HG03520 (cell line): ENCODE data around the gene KCNJ16.

Experiments used
- ATAC-seq: cut with Tn5 transposase; IDR thresholded peaks from one replicate; pipeline ENCODE4 v1.9.1; 2021; ENCODE audit warnings: mild to moderate bottlenecking, moderate library complexity; ENCODE audit not compliant: unreplicated experiment

Gene KCNJ16

DNA sequence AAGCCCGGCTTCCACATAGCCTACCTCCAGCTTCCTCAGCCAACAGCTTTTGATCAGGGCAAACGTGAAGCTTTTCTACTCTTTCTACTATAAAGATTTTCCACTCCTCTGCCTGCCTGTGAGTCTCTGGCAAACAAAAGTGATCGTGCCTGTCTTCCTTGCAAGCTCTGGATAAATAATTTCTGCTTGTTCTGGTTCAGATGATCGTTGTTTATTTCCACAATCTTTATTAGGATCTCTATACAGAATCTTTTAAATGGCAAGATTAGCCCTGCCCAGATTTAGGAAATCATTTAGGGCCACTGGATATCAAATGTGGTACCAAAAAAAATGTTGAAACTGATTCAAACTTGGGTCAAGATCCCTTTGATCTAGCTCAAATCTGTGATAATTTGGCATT is 20.4 kb downstream of the KCNJ16 start:
- ATAC-seq, result no peak

DNA sequence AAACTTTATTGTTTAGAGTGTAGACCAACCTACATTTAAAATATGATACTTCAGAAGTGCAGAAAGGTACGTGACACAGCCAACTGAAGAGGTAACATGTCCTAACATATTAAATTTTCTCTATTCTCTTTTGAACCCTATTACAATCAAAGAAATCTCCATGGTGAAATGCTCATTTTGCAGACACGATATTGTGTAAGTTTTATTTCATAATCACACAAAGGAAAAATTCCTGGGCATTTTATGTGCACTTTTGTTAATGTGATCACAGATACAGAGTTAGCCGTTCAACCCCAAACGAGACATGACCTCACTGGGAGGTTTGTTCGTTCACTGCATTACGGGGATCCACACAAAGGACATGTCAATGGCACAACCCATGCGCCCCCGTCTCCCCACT is 21.8 kb downstream of the KCNJ16 start:
- ATAC-seq, result no peak

DNA sequence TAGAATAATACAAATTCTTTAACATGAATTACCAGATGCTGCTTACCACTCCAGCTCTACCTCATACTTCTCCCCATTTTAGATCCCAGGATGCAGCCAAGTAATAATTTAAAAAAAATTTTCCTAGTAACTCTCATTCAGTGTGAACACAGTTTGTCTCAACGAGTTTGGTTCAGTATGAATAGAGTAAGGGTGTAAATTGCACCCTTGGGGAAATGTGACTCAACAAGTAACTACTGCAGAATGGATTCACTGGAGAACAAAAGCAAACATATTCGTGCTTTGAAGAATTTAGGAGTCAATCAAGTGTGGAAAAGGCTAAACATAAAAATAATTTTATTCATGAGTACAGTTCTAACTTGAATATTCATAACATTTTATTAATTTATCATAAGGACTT is 23.0 kb downstream of the KCNJ16 start:
- ATAC-seq, result no peak

DNA sequence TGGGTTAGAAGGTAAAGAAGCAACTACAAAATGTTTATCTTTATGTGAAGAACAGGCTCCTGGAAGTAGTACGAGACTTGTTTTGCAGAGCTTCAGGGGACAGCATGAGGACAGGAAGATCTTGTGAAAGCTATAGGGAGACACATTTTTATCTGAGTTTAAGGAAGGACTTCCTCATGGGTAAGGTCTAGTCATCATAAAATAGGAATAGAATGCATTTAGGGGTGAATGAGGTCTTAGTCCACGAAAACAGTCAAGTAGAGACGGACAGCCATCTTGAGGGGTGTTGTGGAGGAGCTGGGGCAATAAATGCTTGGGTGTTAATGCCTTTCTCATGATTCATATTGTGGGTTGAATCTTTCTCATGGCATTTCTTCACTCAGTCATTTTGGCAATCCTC is 24.3 kb downstream of the KCNJ16 start:
- ATAC-seq, result no peak

DNA sequence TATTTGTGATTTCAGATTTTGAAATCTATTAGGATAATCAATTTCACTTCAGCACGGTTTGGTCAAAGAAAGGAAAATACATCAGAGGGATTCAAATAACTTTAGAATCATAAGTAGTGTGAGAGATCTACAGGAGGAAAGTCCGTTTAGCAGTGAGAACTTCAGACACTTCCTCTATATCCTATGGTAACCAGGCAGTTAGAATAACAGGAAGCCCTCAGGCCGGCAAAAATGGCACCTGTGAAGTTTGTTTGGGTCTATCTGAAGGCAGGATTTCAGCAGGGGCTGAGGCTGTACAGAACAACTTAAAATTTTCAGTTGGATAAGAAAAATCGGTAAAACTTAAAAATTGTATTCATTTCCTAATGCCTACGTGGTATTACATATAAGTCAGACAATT is 24.9 kb downstream of the KCNJ16 start:
- ATAC-seq, result no peak

DNA sequence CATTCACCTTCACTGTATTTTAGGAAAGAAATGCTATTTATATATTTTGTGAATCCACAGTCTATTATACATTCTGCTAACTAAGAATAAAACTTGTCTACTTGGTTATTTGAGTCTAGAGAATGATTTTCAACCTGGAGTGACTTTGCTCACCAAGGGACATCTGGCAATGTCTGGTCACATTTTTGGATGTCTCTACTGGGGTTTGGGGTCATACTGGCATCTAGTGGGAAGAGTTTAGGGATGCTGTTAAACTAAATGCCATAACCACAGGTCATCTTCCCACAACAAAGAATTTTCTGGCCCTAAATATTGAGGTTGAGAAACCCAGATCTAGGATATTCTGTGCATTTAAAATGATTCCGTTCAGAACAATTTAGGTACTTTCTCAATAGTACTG is 26.0 kb downstream of the KCNJ16 start:
- no peak for ATAC-seq

DNA sequence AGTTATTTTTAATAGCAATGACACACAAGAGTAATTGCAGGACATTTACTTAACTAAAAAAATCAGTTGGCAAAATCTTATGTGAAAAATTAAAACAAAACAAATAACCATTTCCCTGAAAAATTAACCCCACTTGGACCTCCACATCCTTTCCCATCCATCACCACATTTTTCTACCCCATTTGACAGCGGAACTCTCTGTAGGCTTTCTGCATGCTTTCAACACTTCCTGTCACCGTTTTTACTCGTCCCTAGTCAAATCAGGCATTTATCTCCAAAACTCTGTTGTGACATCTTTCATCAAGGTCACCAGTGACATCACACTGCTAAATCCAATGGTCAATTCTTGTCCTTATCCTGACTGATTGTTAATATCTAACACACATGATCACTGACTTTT is 27.5 kb downstream of the KCNJ16 start:
- no peak for ATAC-seq

DNA sequence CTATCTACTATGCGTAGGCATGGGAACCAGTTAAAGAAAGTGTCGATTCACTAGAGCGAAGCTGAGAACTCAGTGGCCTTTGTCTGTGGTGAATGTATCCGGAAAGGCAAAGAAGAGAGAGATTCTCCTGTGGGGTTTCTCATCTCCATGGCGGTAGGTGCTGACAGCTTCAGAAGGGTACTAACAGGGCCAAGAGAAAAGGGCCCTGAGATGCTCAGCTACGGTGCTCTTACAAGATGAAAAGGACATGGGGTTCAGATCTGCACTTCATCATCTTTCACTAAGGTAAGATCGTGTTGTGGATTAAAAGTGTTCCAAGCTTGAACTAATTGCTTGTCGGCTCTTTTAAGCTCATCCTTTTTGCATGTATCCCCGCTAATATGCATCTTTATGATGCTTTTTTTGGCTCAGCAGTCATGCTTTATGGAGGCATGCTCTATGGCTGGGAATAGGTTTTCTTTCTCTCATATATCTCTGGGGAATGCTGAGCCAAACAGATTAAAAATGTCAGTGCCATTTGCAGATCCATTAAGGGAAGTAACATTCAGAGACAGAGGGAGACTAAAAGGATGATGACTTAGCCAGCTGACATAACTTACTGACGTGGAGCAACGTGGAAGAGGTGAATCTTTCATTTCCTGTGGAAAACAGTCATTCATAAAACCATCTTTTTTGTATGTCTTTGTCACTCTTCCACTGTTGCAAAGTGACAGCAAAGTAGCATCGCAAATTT is 29.9 kb downstream of the KCNJ16 start:
- ATAC-seq, result no peak

DNA sequence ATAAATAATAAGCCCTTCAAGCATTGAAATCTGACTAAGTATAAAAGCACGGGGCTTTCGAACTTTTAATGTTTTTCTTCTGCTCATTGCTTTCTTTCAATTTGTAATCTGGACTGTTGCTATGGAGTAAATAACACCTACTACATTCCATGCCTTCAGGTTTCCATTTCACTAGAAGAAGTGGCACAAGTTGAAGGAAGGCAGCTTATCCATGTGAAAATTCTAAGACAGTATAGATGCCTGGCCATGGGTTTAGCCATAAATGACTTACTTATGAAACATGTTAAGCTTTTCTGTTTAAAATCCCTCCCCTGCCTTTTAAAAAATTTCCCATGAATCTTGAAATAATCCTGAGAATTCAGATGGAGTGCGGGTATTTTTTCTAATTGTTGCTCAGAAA is 30.6 kb downstream of the KCNJ16 start:
- no peak for ATAC-seq

DNA sequence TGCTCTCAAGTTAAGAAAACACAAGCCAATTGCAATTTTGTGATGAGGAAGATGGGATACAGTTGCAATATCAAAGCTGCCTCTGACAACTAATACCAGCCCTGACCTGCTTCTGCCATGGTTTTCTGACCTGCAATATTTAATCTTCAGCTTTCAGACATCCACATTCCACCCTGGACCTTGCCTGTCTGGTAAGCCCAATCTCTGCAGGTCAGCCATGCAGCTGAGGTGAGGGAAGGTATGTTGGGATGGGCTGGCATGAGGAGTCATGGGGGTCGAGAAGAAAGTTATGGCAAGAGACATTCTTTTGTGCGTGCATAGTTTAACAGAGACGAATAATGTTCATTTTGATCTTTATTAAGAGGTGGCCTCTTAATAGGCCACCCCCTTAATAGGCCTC is 31.5 kb downstream of the KCNJ16 start:
- no peak for ATAC-seq

DNA sequence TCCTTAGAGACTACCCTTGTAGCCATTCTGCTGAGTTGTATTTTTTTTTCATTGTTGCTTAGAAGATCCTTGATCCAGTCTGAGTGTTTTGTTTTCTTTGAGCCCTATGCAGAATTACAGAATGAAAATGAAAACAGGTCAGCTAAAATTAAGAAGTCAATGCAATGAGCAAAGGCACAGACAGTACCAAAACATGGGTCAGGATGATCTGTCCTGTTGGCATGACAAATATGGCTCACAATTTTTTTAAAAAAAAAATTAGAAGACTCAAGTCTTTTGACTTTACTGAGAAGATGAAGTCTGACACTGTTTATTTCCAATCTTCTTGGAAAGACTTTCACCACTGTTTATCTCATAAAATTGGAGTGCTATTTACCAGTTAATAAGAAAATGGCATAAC is 32.4 kb downstream of the KCNJ16 start:
- ATAC-seq, result no peak

DNA sequence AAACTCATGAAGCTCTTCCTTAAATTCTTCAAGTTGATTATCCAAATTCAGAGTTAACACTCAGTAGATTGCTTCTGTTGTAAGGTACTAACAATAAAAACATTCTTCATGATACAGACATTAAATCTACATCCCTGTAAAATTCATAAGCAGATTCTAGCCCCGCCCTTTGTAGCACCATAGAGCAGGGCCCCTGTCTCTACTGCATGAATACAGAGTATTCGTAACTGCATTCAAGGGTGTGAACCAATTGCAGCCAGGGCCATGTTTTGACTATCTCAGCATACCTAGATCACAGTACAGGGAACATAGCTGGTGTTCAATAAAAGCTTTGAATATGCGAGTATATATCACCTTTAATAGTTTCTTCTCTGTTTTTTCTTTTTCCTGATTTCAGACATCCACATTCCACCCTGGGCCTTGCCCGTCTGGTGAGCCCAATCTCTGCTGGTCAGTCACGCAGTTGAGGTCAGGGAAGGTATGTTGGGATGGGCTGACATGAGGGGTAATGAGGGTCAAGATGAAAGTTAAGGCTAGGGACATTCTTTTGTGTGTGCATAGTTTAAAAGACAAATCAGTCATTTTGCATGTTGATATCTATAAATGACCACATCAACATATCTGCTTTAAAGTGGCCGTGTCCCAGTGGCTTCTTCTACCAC is 33.0 kb downstream of the KCNJ16 start:
- ATAC-seq, result no peak

DNA sequence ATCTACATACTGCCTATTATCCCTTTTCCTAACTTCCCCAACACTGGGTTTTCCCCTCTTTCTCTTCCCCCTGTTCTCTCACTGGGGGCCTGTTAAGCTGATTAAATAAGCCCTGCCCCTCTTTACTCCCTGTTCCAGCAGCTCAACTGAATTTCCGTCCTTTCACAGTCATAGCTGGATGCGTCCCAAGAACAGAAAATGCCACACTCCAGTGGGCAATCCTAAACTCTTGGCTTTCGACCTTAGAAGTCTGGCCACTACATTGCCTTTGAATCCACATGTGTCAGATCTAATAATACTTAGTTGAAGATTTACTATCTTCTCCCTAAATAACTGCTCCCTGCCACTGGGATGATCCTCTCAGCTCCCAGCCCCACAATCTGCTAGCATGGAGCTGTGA is 34.5 kb downstream of the KCNJ16 start:
- no peak for ATAC-seq

DNA sequence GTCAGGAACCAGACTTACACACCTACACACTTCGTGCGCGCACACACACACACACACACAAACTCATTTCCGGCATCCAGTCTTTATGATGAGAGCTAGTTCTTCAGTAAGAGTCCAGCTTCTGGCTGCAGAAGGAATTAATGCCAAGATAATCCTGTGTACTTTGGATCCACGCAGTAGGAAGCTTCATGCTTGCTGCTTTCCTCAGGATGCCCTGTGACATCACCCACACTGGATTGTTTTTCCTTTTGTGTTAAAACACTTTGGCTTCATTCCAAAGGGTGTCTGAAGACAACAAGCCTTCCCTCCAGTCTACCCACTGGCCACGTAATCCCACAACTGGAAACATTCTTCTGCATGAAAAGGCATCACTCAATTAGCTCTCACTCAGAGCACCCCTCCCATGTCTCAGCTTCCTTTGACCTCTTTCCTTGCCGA is 35.4 kb downstream of the KCNJ16 start:
- no peak for ATAC-seq

DNA sequence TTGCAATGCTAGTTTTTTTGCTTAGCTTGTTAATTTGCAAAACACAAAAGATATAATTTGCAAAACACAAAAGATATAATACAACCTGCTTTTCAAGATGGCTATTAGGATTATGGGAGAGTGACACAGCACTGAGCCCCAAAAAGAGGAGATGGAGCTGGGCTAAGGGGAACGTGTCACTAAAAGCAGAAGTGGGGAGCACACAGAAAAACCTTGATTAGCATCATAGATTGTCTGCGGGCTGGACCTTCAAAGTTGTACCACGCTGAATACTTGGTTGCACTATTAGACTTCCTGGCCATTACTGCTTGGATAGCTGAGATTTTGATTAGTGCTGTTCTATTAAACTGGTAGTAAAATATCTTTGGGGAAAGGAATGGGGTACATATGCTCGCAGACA is 36.2 kb downstream of the KCNJ16 start:
- no peak for ATAC-seq

DNA sequence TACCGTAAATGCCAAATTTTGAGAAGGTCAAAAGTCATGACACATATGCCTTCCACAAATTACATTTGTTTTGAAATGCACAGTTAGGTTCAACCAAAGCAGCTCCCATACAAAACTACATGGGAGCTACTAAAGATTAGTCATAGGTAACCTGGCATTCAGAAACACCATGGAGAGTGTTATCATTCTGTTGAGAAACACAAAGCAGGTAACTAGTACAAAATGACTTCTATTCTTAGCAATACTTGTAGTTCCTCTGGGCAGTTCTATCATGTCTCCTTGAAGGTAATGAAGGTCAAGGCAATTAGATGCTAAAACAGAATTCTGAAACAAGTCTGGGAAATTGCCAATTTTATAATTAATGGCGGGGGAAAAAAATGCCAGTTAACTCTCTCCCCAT is 39.4 kb downstream of the KCNJ16 start:
- ATAC-seq, result no peak

DNA sequence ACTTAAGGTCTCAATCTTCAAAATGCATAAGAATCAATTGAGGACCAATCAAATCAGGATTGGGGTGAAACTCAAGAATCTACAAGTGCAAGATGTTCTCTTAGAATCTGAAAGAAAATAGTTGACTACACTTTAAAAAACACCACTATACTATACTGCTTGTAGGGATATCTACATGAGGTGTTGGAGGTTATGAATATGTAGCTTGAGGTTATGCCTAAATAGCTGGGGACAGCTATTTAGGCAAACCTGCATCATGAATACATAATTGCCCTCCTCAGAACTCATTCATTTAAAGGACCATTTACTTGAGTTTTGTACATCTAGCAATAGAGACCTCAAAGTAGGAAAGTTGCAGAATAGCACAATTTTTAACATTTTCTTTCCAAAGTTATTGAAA is 40.1 kb downstream of the KCNJ16 start:
- ATAC-seq, result no peak

DNA sequence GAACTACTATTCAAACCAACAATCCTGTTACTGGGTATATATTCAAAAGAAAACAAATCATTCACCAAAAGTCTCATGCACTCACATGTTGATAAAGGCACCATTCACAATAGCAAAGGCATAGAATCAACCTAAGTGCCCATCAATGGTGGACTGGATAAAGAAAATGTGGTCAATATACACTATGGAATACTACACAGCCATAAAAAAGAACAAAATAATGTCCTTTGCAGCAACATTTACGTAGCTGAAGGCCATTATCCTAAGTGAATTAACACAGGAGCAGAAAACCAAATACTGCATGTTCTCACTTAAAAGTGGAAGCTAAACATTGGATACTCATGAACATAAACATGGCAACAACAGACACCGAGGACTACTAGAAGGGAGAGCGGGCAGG is 41.9 kb downstream of the KCNJ16 start:
- ATAC-seq, result no peak

DNA sequence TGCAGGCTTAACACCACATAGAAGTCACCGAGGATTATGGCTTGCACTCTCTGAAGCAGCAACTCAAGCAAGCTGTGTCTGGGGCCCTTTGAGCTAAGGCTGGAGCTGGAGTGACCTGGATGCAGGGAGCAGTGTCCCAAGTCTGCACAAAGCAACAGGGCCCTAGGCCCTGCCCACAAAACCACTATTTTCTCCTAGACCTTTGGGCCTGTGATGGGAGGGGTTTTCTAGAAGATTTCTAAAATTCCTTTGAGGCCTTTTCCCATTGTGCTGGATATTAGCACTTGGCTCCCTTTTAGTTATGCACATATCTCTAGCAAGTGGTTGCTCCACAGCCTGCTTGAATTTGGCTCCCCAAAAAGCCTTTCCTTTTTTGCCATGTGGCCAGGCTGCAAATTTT is 44.5 kb downstream of the KCNJ16 start:
- no peak for ATAC-seq

DNA sequence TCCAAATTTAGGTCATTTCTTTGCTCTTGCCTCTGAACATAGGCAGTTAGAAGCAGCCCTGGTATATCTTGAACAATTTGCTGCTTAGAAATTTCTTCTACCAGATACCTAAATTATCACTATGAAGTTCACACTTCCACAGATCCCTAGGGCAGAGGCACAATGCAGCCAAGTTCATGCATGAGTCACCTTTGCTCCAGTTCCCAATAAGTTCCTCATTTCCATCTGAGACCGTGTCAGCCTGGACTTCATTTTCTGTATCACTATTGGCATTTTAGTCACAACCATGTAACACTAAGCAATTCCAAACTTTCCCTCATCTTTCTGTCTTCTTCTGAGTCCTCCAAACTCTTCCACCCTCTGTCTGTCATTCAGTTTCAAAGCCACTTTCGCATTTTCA is 45.0 kb downstream of the KCNJ16 start:
- no peak for ATAC-seq

DNA sequence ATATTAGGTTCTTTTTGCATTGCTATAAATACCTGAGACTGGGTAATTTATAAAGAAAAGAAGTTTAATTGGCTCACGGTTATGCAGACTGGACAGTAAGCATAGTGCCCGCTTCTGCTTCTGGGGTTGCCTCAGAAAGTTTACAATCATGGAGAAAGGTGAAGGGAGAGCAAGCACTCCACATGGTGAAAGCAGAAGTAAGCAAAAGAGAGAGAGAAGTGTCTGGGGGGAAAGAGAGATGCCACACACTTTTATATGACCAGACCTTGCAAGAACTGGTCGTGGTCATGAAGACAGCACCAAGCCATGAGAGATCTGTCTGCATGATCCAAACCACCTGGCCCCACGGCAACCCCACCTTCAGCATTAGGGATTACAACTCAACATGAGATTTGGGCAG is 45.4 kb downstream of the KCNJ16 start:
- no peak for ATAC-seq

DNA sequence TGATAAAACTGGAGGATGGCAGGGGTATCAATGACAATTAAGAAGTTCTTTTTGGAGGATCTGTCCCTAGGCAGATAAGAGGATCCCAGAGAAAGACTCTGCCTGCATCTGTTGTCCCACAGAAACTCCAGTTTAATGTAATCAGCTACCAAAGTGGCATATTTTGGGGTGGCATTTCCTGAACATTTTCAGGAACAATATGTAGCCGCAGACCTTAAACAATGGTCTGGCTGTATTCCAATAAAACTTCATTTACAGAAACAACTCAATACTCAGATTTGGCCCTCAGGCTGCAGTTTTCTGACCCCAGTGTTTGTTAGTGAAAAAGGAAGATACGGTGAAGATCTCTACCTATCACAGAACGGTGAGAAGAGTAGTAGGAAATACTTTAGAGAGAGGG is 46.1 kb downstream of the KCNJ16 start:
- ATAC-seq, result no peak

DNA sequence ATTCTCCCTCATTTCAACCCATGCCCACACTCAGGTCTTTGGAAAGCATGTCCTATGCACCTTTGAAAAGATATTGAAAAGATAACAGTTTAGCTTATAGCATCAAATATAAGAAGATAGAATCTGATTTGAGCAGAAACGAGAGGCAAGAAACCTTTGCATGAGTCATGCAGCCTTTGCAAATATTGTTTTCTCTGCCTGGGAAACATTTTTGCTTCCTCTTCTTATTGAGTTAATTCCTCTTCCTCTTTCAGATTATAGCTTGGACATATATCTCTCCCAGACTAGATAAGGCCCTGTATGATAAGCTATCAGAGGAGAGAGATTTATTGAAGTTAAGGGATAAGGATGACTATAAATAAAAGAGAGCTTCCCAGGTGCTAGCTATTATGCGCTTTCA is 48.2 kb downstream of the KCNJ16 start:
- no peak for ATAC-seq
